Mesendoderm (in vitro differentiated cells): ENCODE data around the gene UBAC2.

Experiments
- DNase-seq: peaks from one replicate; pipeline ENCODE4 v3.0.0; 2013
- H2AK5ac ChIP-seq: 2 replicates; pipeline ENCODE4 v1.6.1; 2013; ENCODE audit warnings: low read length, inconsistent platforms
- H2BK120ac ChIP-seq: 2 replicates; pipeline ENCODE4 v1.6.1; 2013; ENCODE audit warnings: low read depth, mild to moderate bottlenecking, low read length, moderate library complexity, mixed read lengths
- H2BK15ac ChIP-seq: replicated peaks from 2 replicates; pipeline ENCODE4 v1.6.1; 2013; ENCODE audit warnings: low read depth, mild to moderate bottlenecking, moderate library complexity
- H2BK5ac ChIP-seq: 2 replicates; pipeline ENCODE4 v1.6.1; 2013; ENCODE audit warnings: low read length, inconsistent platforms
- H3K18ac ChIP-seq: 2 replicates; pipeline ENCODE4 v1.6.1; 2013; ENCODE audit warnings: mild to moderate bottlenecking, low read length, mixed read lengths
- H3K23ac ChIP-seq: one replicate; pipeline ENCODE4 v1.6.1; 2013; ENCODE audit warnings: low read length
- H3K27ac ChIP-seq: 2 replicates; pipeline ENCODE4 v1.5.1; 2013; ENCODE audit warnings: low read depth, mild to moderate bottlenecking, inconsistent platforms, low read length, moderate library complexity
- H3K27me3 ChIP-seq: 2 replicates; pipeline ENCODE4 v1.6.1; 2013; ENCODE audit warnings: low read length, control low read depth, mild to moderate bottlenecking, inconsistent platforms; ENCODE audit not compliant: insufficient read depth, poor library complexity
- H3K36me3 ChIP-seq: 2 replicates; pipeline ENCODE4 v1.6.1; 2013; ENCODE audit warnings: low read length, inconsistent platforms; ENCODE audit not compliant: control insufficient read depth, insufficient read depth
- H3K4ac ChIP-seq: one replicate; pipeline ENCODE4 v1.6.1; 2013; ENCODE audit warnings: low read depth, mild to moderate bottlenecking, low read length, moderate library complexity
- H3K4me1 ChIP-seq: 2 replicates; pipeline ENCODE4 v1.6.1; 2013; ENCODE audit warnings: low read depth, low read length, inconsistent platforms; ENCODE audit not compliant: control insufficient read depth
- H3K4me2 ChIP-seq: 2 replicates; pipeline ENCODE4 v1.6.1; 2013; ENCODE audit warnings: low read length
- H3K4me3 ChIP-seq: 2 replicates; pipeline ENCODE4 v1.5.1; 2013; ENCODE audit warnings: mild to moderate bottlenecking, low read length
- H3K56ac ChIP-seq: one replicate; pipeline ENCODE4 v1.6.1; 2013; ENCODE audit warnings: low read length
- H3K79me1 ChIP-seq: 2 replicates; pipeline ENCODE4 v1.6.1; 2013; ENCODE audit warnings: low read length, inconsistent platforms
- H3K79me2 ChIP-seq: 2 replicates; pipeline ENCODE4 v1.6.1; 2013; ENCODE audit warnings: mild to moderate bottlenecking, low read length; ENCODE audit not compliant: control insufficient read depth, insufficient read depth
- H3K9ac ChIP-seq: 2 replicates; pipeline ENCODE4 v1.6.1; 2013; ENCODE audit warnings: low read length, inconsistent platforms
- H4K5ac ChIP-seq: one replicate; pipeline ENCODE4 v1.6.1; 2013; ENCODE audit warnings: low read length
- H4K8ac ChIP-seq: one replicate; pipeline ENCODE4 v1.6.1; 2013; ENCODE audit warnings: low read depth, mild to moderate bottlenecking, control low read depth, low read length, moderate library complexity
- WGBS: extraction: QIAGEN DNeasy Blood & Tissue Kit; methylation state at CpG from one replicate; pipeline ENCODE4 v1.1.7; 2013; ENCODE audit warnings: low lambda C conversion rate, missing lambda C conversion rate; ENCODE audit not compliant: insufficient coverage; ENCODE audit errors: extremely low coverage; 5-methylcytosine and 5-hydroxymethylcytosine counted together

Gene UBAC2

GRCh38 chr13:99332456-99332855 is 131.8 kb downstream of the UBAC2 start:
- WGBS, result no CpG with 5 or more reads among the region's 9 CpGs
- H3K4me1 ChIP-seq, result no peaks in the 10 kb centered on the region
- H3K4me3 ChIP-seq, result no peak overlapping the region
- no peak overlapping the region for H4K8ac ChIP-seq
- H3K56ac ChIP-seq, result no peak overlapping the region
- no peak overlapping the region for H3K27ac ChIP-seq
- no peak overlapping the region for H3K4me2 ChIP-seq
- no peak overlapping the region for H3K4ac ChIP-seq
- no peak overlapping the region for H3K23ac ChIP-seq
- no peak overlapping the region for H3K18ac ChIP-seq
- DNase-seq, result no peak
- no peak overlapping the region for H2AK5ac ChIP-seq
- no peaks in the 10 kb centered on the region for H3K27me3 ChIP-seq
- H3K79me1 ChIP-seq, result no peaks in the 10 kb centered on the region
- H4K5ac ChIP-seq, result no peak overlapping the region
- H2BK15ac ChIP-seq, result no peak overlapping the region
- H2BK120ac ChIP-seq, result no peak overlapping the region
- no peak overlapping the region for H2BK5ac ChIP-seq
- no peaks in the 10 kb centered on the region for H3K36me3 ChIP-seq
- no peak overlapping the region for H3K9ac ChIP-seq
- no peaks in the 10 kb centered on the region for H3K79me2 ChIP-seq

- no peak overlapping the region for H3K4me3 ChIP-seq
- WGBS, result no CpG with 5 or more reads among the region's 3 CpGs
These were observed 133.6 kb downstream of the UBAC2 start for GRCh38 chr13:99334221-99334620.

GRCh38 chr13:99335087-99335486 is 134.4 kb downstream of the UBAC2 start:
- H3K4me2 ChIP-seq, result no peak overlapping the region
- no peaks in the 10 kb centered on the region for H3K27me3 ChIP-seq
- H3K27ac ChIP-seq, result no peak overlapping the region
- no peak overlapping the region for H3K4ac ChIP-seq
- no peak overlapping the region for H3K9ac ChIP-seq
- no peak overlapping the region for H2BK15ac ChIP-seq
- no peaks in the 10 kb centered on the region for H3K36me3 ChIP-seq
- no peak overlapping the region for H2BK5ac ChIP-seq
- H3K79me2 ChIP-seq, result no peaks in the 10 kb centered on the region
- H2BK120ac ChIP-seq, result no peak overlapping the region
- H3K56ac ChIP-seq, result no peak overlapping the region
- H2AK5ac ChIP-seq, result no peak overlapping the region
- no peak for DNase-seq
- H3K4me1 ChIP-seq, result no peaks in the 10 kb centered on the region
- no peak overlapping the region for H3K18ac ChIP-seq
- no CpG with 5 or more reads among the region's 2 CpGs for WGBS
- no peaks in the 10 kb centered on the region for H3K79me1 ChIP-seq
- no peak overlapping the region for H4K8ac ChIP-seq
- H4K5ac ChIP-seq, result no peak overlapping the region
- no peak overlapping the region for H3K4me3 ChIP-seq
- H3K23ac ChIP-seq, result no peak overlapping the region

More at GRCh38 chr13:99334221-99334620, 133.6 kb downstream of the UBAC2 start:
- no peak for DNase-seq
- Histone ChIP-seq H2AK5ac (no peak overlapping the region), H3K23ac (no peak overlapping the region), H3K79me2 (no peaks in the 10 kb centered on the region), H3K9ac (no peak overlapping the region), H3K27me3 (no peaks in the 10 kb centered on the region), H3K56ac (no peak overlapping the region), H3K27ac (no peak overlapping the region), H3K4me1 (no peaks in the 10 kb centered on the region), H4K5ac (no peak overlapping the region), H3K18ac (no peak overlapping the region), H2BK15ac (no peak overlapping the region), H3K79me1 (no peaks in the 10 kb centered on the region), H4K8ac (no peak overlapping the region), H2BK5ac (no peak overlapping the region), H3K36me3 (no peaks in the 10 kb centered on the region), H2BK120ac (no peak overlapping the region), H3K4ac (no peak overlapping the region), H3K4me2 (no peak overlapping the region)

GRCh38 chr13:99335603-99336002 is 134.9 kb downstream of the UBAC2 start:
- no peak for DNase-seq
- H3K27ac ChIP-seq, result no peak overlapping the region

GRCh38 chr13:99339230-99339721 is 138.6 kb downstream of the UBAC2 start:
- H3K27ac ChIP-seq, result no peak overlapping the region
- no peak overlapping the region for H2BK15ac ChIP-seq
- no peaks in the 10 kb centered on the region for H3K27me3 ChIP-seq
- no peak overlapping the region for H2BK120ac ChIP-seq
- H3K4me2 ChIP-seq, result no peak overlapping the region
- no peaks in the 10 kb centered on the region for H3K79me2 ChIP-seq
- no peak overlapping the region for H3K18ac ChIP-seq
- H3K4ac ChIP-seq, result no peak overlapping the region
- H3K36me3 ChIP-seq, result no peaks in the 10 kb centered on the region
- H4K5ac ChIP-seq, result no peak overlapping the region
- no peak overlapping the region for H3K56ac ChIP-seq
- H2BK5ac ChIP-seq, result no peak overlapping the region
- no peak for DNase-seq
- no peaks in the 10 kb centered on the region for H3K79me1 ChIP-seq
- no peaks in the 10 kb centered on the region for H3K4me1 ChIP-seq
- no peak overlapping the region for H3K23ac ChIP-seq
- WGBS, result no CpG with 5 or more reads among the region's 5 CpGs
- H2AK5ac ChIP-seq, result no peak overlapping the region
- no peak overlapping the region for H3K4me3 ChIP-seq
- H3K9ac ChIP-seq, result no peak overlapping the region
- H4K8ac ChIP-seq, result no peak overlapping the region

More at GRCh38 chr13:99335603-99336002, 134.9 kb downstream of the UBAC2 start:
- no peaks in the 10 kb centered on the region for H3K79me1 ChIP-seq
- no peak overlapping the region for H3K23ac ChIP-seq
- no peak overlapping the region for H3K18ac ChIP-seq
- no peak overlapping the region for H4K8ac ChIP-seq
- no peak overlapping the region for H2BK15ac ChIP-seq
- H4K5ac ChIP-seq, result no peak overlapping the region
- no peaks in the 10 kb centered on the region for H3K36me3 ChIP-seq
- H3K9ac ChIP-seq, result no peak overlapping the region
- no peak overlapping the region for H2BK5ac ChIP-seq
- no peaks in the 10 kb centered on the region for H3K27me3 ChIP-seq
- WGBS, result no CpG with 5 or more reads among the region's 4 CpGs
- no peak overlapping the region for H2AK5ac ChIP-seq
- no peak overlapping the region for H3K56ac ChIP-seq
- H2BK120ac ChIP-seq, result no peak overlapping the region
- H3K4me3 ChIP-seq, result no peak overlapping the region
- no peaks in the 10 kb centered on the region for H3K79me2 ChIP-seq
- no peak overlapping the region for H3K4ac ChIP-seq
- no peak overlapping the region for H3K4me2 ChIP-seq
- H3K4me1 ChIP-seq, result no peaks in the 10 kb centered on the region

- Histone ChIP-seq H3K36me3 (no peaks in the 10 kb centered on the region), H4K8ac (no peak overlapping the region), H3K9ac (no peak overlapping the region), H2BK120ac (no peak overlapping the region), H2BK5ac (no peak overlapping the region), H2AK5ac (no peak overlapping the region), H3K27ac (no peak overlapping the region), H4K5ac (no peak overlapping the region), H3K4me1 (no peaks in the 10 kb centered on the region), H3K23ac (no peak overlapping the region), H3K4me3 (no peak overlapping the region), H3K79me2 (no peaks in the 10 kb centered on the region), H2BK15ac (no peak overlapping the region), H3K4me2 (no peak overlapping the region), H3K27me3 (no peaks in the 10 kb centered on the region), H3K79me1 (no peaks in the 10 kb centered on the region), H3K56ac (no peak overlapping the region), H3K4ac (no peak overlapping the region), H3K18ac (no peak overlapping the region)
- DNase-seq, result no peak
- WGBS, result no CpG with 5 or more reads among the region's 8 CpGs
These were observed 139.2 kb downstream of the UBAC2 start for GRCh38 chr13:99339736-99340397.
